ENCODE results near the gene TCF3. TPM values are rescaled to one million over a fixed set of nuclear protein-coding genes. Genes with fewer than 3 reads are reported as not detected.
"Not testable (repeated sequence)": the region's sequence is repeated elsewhere in the genome, so short reads cannot be mapped to it uniquely, and the experiment has no call there.

The TCF3 gene
- total and polyA plus RNA-seq, 11 donors, result 13.2 to 40.2 (median 22.3) TPM

DNA sequence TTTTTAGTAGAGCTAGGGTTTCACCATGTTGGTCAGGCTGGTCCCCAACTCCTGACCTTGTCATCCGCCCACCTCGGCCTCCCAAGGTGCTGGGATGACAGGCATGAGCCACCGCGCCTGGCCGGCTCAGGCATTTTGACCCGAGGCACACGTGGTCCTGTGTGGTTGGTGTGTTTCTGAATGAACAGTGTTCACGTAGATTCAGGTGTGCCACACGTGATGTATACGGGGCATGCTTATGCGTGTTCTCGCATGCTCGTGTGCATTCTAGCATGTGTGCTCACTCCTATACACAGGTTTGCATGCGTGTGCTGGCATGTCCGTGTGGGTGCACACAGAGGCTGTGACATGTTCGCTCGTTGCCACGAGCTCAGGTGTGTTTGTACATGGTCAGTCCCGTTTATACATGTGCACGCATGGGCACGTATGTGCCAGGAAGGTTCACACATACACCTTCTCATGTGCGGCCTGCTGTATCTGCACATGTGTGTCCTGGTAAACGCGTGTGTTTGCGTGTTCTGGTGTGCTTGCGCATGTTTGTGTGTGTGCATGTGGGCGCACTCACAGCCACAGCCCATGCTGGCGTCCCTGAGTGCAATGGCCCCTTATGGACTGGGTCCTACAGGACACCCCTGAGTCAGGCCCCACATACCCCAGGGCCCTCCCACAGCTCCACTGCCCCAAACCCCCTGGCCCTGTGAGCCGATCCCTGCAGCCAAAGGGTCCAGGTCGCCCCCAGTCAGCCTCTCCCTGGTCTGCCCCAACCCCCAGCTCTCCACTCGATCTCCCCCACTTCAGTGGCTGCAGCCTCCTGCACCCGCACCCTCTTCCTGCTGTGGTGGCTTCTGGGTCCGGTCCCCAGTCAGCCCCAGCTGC lies 20.6 kb upstream of the TCF3 start:
- DNase-seq (no peak), ATAC-seq (no peak)
- Histone ChIP-seq H3K4me3 (no peak overlapping the region), H3K4me1 (peaks cover 0 to 25% (median 4%) of the 10 kb centered on the region in 12 donors), H3K9me3 (no peaks in the 10 kb centered on the region), H3K27ac (no peak overlapping the region), H3K36me3 (no peaks in the 10 kb centered on the region), H3K27me3 (peaks cover 49 to 92% (median 80%) of the 10 kb centered on the region in 9 donors)
- TF ChIP-seq POLR2A (IDR thresholded peaks at IDR 0.05), result no peak
- TF ChIP-seq, protein P1, sequence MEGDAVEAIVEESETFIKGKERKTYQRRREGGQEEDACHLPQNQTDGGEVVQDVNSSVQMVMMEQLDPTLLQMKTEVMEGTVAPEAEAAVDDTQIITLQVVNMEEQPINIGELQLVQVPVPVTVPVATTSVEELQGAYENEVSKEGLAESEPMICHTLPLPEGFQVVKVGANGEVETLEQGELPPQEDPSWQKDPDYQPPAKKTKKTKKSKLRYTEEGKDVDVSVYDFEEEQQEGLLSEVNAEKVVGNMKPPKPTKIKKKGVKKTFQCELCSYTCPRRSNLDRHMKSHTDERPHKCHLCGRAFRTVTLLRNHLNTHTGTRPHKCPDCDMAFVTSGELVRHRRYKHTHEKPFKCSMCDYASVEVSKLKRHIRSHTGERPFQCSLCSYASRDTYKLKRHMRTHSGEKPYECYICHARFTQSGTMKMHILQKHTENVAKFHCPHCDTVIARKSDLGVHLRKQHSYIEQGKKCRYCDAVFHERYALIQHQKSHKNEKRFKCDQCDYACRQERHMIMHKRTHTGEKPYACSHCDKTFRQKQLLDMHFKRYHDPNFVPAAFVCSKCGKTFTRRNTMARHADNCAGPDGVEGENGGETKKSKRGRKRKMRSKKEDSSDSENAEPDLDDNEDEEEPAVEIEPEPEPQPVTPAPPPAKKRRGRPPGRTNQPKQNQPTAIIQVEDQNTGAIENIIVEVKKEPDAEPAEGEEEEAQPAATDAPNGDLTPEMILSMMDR (IDR thresholded peaks at IDR 0.05), result no peak
- WGBS, 4 donors, result 80 to 81% (median 81%) methylated on average over 31 to 33 of the region's 33 CpGs
- intact Hi-C loops (cut with DNase I), result loop anchor here (1.0 to 10.0 kb wide), 9 partner anchors 66 to 152 kb away; partner anchors contain the start of gene UQCR11 (in 4 of the 10)

DNA sequence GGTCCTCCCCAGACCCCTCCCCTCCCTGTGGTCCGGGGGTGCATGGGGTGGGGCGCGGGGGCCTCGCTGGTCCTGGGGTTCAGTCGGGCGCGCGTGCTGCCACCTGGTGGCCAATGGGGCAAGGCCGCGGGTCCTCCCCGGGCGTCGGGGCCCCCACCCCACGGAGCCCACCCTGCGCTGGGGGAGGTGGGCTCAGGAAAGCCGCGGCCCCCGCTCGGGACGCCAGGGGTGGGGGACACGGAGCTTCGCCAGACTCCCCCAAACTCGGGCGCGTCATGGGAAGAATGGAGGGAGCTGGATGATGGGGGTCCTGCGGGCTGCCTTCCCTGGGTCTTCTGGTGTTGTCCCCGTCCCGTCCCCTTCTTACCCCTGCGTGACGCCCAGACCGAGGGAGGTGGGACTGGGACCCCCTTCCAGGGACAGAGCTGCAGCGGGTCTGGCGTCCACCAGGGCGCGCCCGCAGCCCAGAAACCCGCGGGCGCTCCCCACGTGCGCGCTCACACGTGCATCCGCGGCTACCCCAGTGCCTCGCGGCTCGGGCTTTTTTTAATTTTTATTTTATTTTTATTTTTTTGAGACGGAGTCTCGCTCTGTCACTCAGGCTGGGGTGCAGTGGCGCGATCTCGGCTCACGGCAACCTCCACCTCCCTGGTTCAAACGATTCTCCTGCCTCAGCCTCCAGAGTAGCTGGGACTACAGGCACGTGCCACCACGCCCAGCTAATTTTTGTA lies 19.8 kb upstream of the TCF3 start:
- TF ChIP-seq, protein P1 (IDR thresholded peaks at IDR 0.05), result peak; percentile 66 to 83 (median 79)
- no peak for TF ChIP-seq POLR2A (IDR thresholded peaks at IDR 0.05)
- no peak for DNase-seq
- ATAC-seq, result peak in 3 of 4 donors; percentile 57 to 75 (median 65)
- Histone ChIP-seq H3K4me3 (peak overlapping the region in 3 of 12 donors; percentile 10 to 23 (median 17)), H3K36me3 (no peaks in the 10 kb centered on the region), H3K4me1 (peaks cover 0 to 30% (median 4%) of the 10 kb centered on the region in 12 donors), H3K27ac (no peak overlapping the region), H3K9me3 (no peaks in the 10 kb centered on the region), H3K27me3 (peaks cover 45 to 92% (median 80%) of the 10 kb centered on the region in 9 donors)
- 5 to 10% (median 8%) methylated on average over 32 to 57 of the region's 57 CpGs for WGBS, 4 donors
- intact Hi-C loops (cut with DNase I), result loop anchor here (1.0 to 10.0 kb wide), 9 partner anchors 65 to 153 kb away; partner anchors contain the start of gene UQCR11 (in 4 of the 10)

GRCh38 chr19:1671716-1672037 lies 19.3 kb upstream of the TCF3 start:
- Histone ChIP-seq H3K4me3 (peak overlapping the region in 2 of 12 donors; percentile 10 to 17), H3K27me3 (peaks cover 45 to 92% (median 78%) of the 10 kb centered on the region in 9 donors), H3K27ac (no peak overlapping the region), H3K9me3 (no peaks in the 10 kb centered on the region), H3K36me3 (no peaks in the 10 kb centered on the region), H3K4me1 (peaks cover 0 to 30% (median 4%) of the 10 kb centered on the region in 12 donors)
- DNase-seq (no peak), ATAC-seq (no peak)
- 4 to 7% (median 4%) methylated on average over 15 to 17 of the region's 17 CpGs for WGBS, 4 donors
- intact Hi-C loops (cut with DNase I), result loop anchor here (1.0 to 10.0 kb wide), 9 partner anchors 64 to 153 kb away; partner anchors contain the start of gene UQCR11 (in 4 of the 10)
- TF ChIP-seq POLR2A (IDR thresholded peaks at IDR 0.05), result no peak
- TF ChIP-seq, protein P1 (IDR thresholded peaks at IDR 0.05), result no peak

DNA sequence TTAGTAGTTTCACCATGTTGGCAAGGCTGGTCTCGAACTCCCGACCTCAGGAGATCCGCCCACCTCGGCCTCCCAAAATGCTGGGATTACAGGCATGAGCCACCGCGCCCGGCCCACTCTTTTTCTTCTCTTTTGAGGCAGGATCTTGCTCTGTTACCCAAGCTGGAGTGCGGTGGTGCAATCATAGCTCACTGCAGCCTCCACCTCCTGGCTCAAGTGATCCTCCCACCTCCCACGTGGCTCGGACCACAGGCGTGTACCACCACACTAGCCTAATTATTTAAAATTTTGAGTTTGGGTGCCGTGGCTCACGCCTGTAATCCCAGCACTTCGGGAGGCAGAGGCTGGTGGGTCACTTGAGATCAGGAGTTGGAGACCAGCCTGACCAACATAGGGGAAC lies 18.3 kb upstream of the TCF3 start:
- not testable (repeated sequence) for H3K36me3 ChIP-seq, DNase-seq, ATAC-seq, H3K4me3 ChIP-seq, H3K9me3 ChIP-seq, H3K27ac ChIP-seq
- intact Hi-C loops (cut with DNase I), result loop anchor here in 9 of 10 donors (1.0 to 10.0 kb wide), 8 partner anchors 63 to 154 kb away; partner anchors contain the start of gene UQCR11 (in 4 of the 9)
- Histone ChIP-seq H3K4me1 (peaks cover 0 to 26% (median 4%) of the 10 kb centered on the region in 12 donors), H3K27me3 (peaks cover 38 to 89% (median 72%) of the 10 kb centered on the region in 9 donors)
- WGBS, 4 donors, result 47 to 64% (median 55%) methylated on average over 14 of the region's 14 CpGs
